Activated CD4-positive, alpha-beta T cell treated with anti-CD3 and anti-CD28 coated beads, Interleukin-2, amount 10 ng/mL, durations not matched to agents 24 days and 14 days (primary cell): ENCODE results near the gene SLC30A3. TPM values are rescaled to one million over a fixed set of nuclear protein-coding genes. Genes with fewer than 3 reads are reported as not detected.
"Not testable (repeated sequence)": the region's sequence is repeated elsewhere in the genome, so short reads cannot be mapped to it uniquely, and the experiment has no call there.

Source experiments
- DNase-seq: peaks from one replicate; pipeline ENCODE4 v3.0.0; 2022
- H3K27ac Mint-ChIP-seq: one replicate; pipeline ENCODE4 v1.8.0; 2022; ENCODE audit warnings: mild to moderate bottlenecking, mixed read lengths
- H3K27me3 Mint-ChIP-seq: one replicate; pipeline ENCODE4 v1.8.0; 2022; ENCODE audit warnings: mixed read lengths
- H3K36me3 Mint-ChIP-seq: one replicate; pipeline ENCODE4 v1.8.0; 2022; ENCODE audit warnings: low read depth, mild to moderate bottlenecking, mixed read lengths
- H3K4me1 Mint-ChIP-seq: one replicate; pipeline ENCODE4 v1.8.0; 2021; ENCODE audit warnings: mixed read lengths
- H3K4me3 Mint-ChIP-seq: one replicate; pipeline ENCODE4 v1.8.0; 2022; ENCODE audit warnings: mild to moderate bottlenecking, moderate library complexity, mixed read lengths
- H3K9me3 Mint-ChIP-seq: one replicate; pipeline ENCODE4 v1.8.0; 2021; ENCODE audit warnings: mixed read lengths
- intact Hi-C: fragments of 100-400 bp; cut with micrococcal nuclease; formaldehyde crosslinking; loops from one replicate; pipeline ENCODE4 v1.15.1; 2023
- total RNA-seq: library from RNA; stranded (reverse); gene quantifications from 2 replicates; pipeline ENCODE4 v1.2.3, GENCODE V29; 2022

SLC30A3 gene
- total RNA-seq, 1 donor from 2014 or later, result 2.2 TPM

- Mint-ChIP-seq H3K4me1 (peaks cover 4% of the 10 kb centered on the region), H3K9me3 (no peaks in the 10 kb centered on the region), H3K27me3 (peaks cover 15% of the 10 kb centered on the region), H3K4me3 (no peak overlapping the region), H3K36me3 (no peaks in the 10 kb centered on the region), H3K27ac (no peak overlapping the region)
- no peak for DNase-seq
- intact Hi-C loops, result no loop called here
These were observed 15.2 kb upstream of the SLC30A3 start for GRCh38 chr2:27278010-27278409.

GRCh38 chr2:27275211-27276150, 12.6 kb upstream of the SLC30A3 start, which contains the start of gene DNAJC5G:
TSS of gene DNAJC5G (plus strand) at chr2:27275433. CDS start at chr2:27276729, 1,296 bp downstream.
- no peaks in the 10 kb centered on the region for H3K9me3 Mint-ChIP-seq
- H3K4me3 Mint-ChIP-seq, result no peak within 1 kb of the TSS
- intact Hi-C loops, result no loop called here
- no peaks in the 10 kb centered on the region for H3K36me3 Mint-ChIP-seq
- no peak for DNase-seq
- no peak within 1 kb of the TSS for H3K27ac Mint-ChIP-seq
- peaks cover 4% of the 10 kb centered on the region for H3K4me1 Mint-ChIP-seq
- peaks cover 16% of the 10 kb centered on the region for H3K27me3 Mint-ChIP-seq

GRCh38 chr2:27272537-27273522, 10.0 kb upstream of the SLC30A3 start:
- intact Hi-C loops, H3K4me1 Mint-ChIP-seq, H3K4me3 Mint-ChIP-seq, H3K36me3 Mint-ChIP-seq, H3K9me3 Mint-ChIP-seq, H3K27ac Mint-ChIP-seq, DNase-seq: not testable (repeated sequence)
- H3K27me3 Mint-ChIP-seq, result peaks cover 22% of the 10 kb centered on the region

- no peak overlapping the region for H3K4me3 Mint-ChIP-seq
- no peaks in the 10 kb centered on the region for H3K4me1 Mint-ChIP-seq
- no peak for DNase-seq
- peaks cover 18% of the 10 kb centered on the region for H3K27me3 Mint-ChIP-seq
- no peaks in the 10 kb centered on the region for H3K36me3 Mint-ChIP-seq
- no peak overlapping the region for H3K27ac Mint-ChIP-seq
- no peaks in the 10 kb centered on the region for H3K9me3 Mint-ChIP-seq
- intact Hi-C loops, result no loop called here
These were observed 8.9 kb upstream of the SLC30A3 start for GRCh38 chr2:27271631-27272340.

GRCh38 chr2:27270670-27271069, 7.8 kb upstream of the SLC30A3 start:
- H3K9me3 Mint-ChIP-seq, result no peaks in the 10 kb centered on the region
- DNase-seq, result no peak
- H3K4me1 Mint-ChIP-seq, result no peaks in the 10 kb centered on the region
- peaks cover 18% of the 10 kb centered on the region for H3K27me3 Mint-ChIP-seq
- intact Hi-C loops, result no loop called here
- no peak overlapping the region for H3K27ac Mint-ChIP-seq
- no peaks in the 10 kb centered on the region for H3K36me3 Mint-ChIP-seq
- no peak overlapping the region for H3K4me3 Mint-ChIP-seq

- H3K27me3 Mint-ChIP-seq, result peaks cover 18% of the 10 kb centered on the region
- no peaks in the 10 kb centered on the region for H3K36me3 Mint-ChIP-seq
- no peaks in the 10 kb centered on the region for H3K9me3 Mint-ChIP-seq
- intact Hi-C loops, result no loop called here
- H3K4me3 Mint-ChIP-seq, result no peak overlapping the region
- H3K4me1 Mint-ChIP-seq, result peaks cover 2% of the 10 kb centered on the region
- H3K27ac Mint-ChIP-seq, result no peak overlapping the region
- DNase-seq, result no peak
These were observed 7.3 kb upstream of the SLC30A3 start for GRCh38 chr2:27270131-27270530.

GRCh38 chr2:27268296-27268695, 5.4 kb upstream of the SLC30A3 start:
- H3K4me3 Mint-ChIP-seq, H3K36me3 Mint-ChIP-seq, intact Hi-C loops, DNase-seq, H3K27ac Mint-ChIP-seq, H3K9me3 Mint-ChIP-seq: not testable (repeated sequence)
- Mint-ChIP-seq H3K27me3 (peaks cover 31% of the 10 kb centered on the region), H3K4me1 (peaks cover 15% of the 10 kb centered on the region)

GRCh38 chr2:27265536-27265870, 2.7 kb upstream of the SLC30A3 start:
- Mint-ChIP-seq H3K4me1 (peaks cover 25% of the 10 kb centered on the region), H3K9me3 (no peaks in the 10 kb centered on the region), H3K27ac (no peak overlapping the region), H3K4me3 (peak overlapping the region; percentile 58), H3K36me3 (no peaks in the 10 kb centered on the region), H3K27me3 (peaks cover 42% of the 10 kb centered on the region)
- DNase-seq, result no peak
- intact Hi-C loops, result loop anchor here (2.0 kb wide), 1 partner anchor 15 kb away; no protein-coding TSS in a partner anchor

- Mint-ChIP-seq H3K4me3 (peak overlapping the region; percentile 74), H3K36me3 (no peaks in the 10 kb centered on the region), H3K4me1 (peaks cover 25% of the 10 kb centered on the region), H3K9me3 (no peaks in the 10 kb centered on the region), H3K27ac (no peak overlapping the region), H3K27me3 (peaks cover 44% of the 10 kb centered on the region)
- DNase-seq, result peak; percentile 83
- intact Hi-C loops, result loop anchor here (2.0 to 5.0 kb wide), 2 partner anchors 16 to 418 kb away; partner anchors contain the start of gene DPYSL5
These were observed 2.1 kb upstream of the SLC30A3 start for GRCh38 chr2:27264753-27265535.

GRCh38 chr2:27264253-27264752, 1.5 kb upstream of the SLC30A3 start:
- peaks cover 25% of the 10 kb centered on the region for H3K4me1 Mint-ChIP-seq
- H3K36me3 Mint-ChIP-seq, result no peaks in the 10 kb centered on the region
- intact Hi-C loops, result loop anchor here (2.0 to 5.0 kb wide), 2 partner anchors 16 to 417 kb away; partner anchors contain the start of gene DPYSL5
- DNase-seq, result peak; percentile 70
- peak overlapping the region; percentile 91 for H3K4me3 Mint-ChIP-seq
- H3K9me3 Mint-ChIP-seq, result no peaks in the 10 kb centered on the region
- peaks cover 43% of the 10 kb centered on the region for H3K27me3 Mint-ChIP-seq
- peak overlapping the region; percentile 32 for H3K27ac Mint-ChIP-seq

- no peaks in the 10 kb centered on the region for H3K9me3 Mint-ChIP-seq
- peak overlapping the region; percentile 63 for H3K27ac Mint-ChIP-seq
- H3K4me1 Mint-ChIP-seq, result peaks cover 25% of the 10 kb centered on the region
- peak; percentile 67 for DNase-seq
- H3K36me3 Mint-ChIP-seq, result no peaks in the 10 kb centered on the region
- H3K4me3 Mint-ChIP-seq, result peak overlapping the region; percentile 91
- H3K27me3 Mint-ChIP-seq, result peaks cover 46% of the 10 kb centered on the region
- intact Hi-C loops, result loop anchor here (1.0 to 5.0 kb wide), 5 partner anchors 17 to 416 kb away; partner anchors contain the start of genes ATRAID, DPYSL5, MAPRE3 and SLC5A6
These were observed 723 bp upstream of the SLC30A3 start for GRCh38 chr2:27263287-27264252.
